GM21526 (cell line): ENCODE results near the gene BIRC7.

Experiments used
- ATAC-seq: cut with Tn5 transposase; IDR thresholded peaks from one replicate; pipeline ENCODE4 v1.9.1; 2021; ENCODE audit warnings: moderate library complexity; ENCODE audit not compliant: unreplicated experiment, low FRiP score

BIRC7 gene, protein sequence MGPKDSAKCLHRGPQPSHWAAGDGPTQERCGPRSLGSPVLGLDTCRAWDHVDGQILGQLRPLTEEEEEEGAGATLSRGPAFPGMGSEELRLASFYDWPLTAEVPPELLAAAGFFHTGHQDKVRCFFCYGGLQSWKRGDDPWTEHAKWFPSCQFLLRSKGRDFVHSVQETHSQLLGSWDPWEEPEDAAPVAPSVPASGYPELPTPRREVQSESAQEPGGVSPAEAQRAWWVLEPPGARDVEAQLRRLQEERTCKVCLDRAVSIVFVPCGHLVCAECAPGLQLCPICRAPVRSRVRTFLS

GRCh38 chr20:63235399-63235983, at the start of gene BIRC7:
TSS of gene BIRC7 (plus strand) at chr20:63235905. CDS start at chr20:63236097, 192 bp downstream.
- ATAC-seq, result no peak

GRCh38 chr20:63186084-63186483, 49.6 kb upstream of the BIRC7 start:
- no peak for ATAC-seq

DNA sequence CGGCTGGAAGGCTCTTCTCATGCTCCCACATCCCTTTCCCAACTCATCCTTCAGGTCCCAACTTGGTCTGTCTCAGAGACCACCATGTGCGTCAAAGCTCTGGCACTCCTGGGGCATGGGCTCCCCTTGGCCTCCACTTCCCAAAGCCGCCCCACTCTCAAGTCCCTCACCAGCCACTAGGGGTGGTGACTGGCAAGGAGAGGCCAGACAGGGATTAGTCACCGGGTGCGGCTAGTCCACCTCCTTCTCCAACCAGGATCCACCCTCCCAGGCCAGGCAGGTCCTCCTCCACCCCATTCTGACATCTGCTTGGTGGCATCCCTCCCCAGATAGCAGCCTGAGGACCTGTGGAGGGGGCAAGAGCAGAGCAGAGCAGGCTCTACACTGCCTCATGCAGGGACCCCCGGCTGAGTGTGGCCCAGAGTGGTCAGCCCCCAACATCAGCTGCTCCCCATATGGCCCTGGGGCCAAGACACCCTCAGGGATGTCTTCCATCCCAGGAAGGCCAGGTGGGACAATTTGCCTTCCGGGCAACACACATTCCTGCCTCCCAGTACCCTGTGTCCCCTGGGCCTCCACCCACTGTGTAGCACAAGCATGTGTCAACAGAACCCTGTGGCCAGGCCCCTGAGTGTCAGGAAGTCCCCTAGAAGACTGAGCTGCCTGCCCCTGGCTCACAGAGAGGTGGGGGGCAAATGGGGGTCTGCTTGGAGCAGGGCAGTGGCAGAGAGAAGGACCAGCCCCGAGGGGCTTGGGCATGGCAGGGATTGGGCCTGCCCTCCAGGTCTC, 49.0 kb upstream of the BIRC7 start:
- ATAC-seq, result no peak

- ATAC-seq, result no peak
Observed at GRCh38 chr20:63187338-63188158, 48.2 kb upstream of the BIRC7 start.

- no peak for ATAC-seq
Observed at GRCh38 chr20:63188159-63188442, 47.6 kb upstream of the BIRC7 start.

DNA sequence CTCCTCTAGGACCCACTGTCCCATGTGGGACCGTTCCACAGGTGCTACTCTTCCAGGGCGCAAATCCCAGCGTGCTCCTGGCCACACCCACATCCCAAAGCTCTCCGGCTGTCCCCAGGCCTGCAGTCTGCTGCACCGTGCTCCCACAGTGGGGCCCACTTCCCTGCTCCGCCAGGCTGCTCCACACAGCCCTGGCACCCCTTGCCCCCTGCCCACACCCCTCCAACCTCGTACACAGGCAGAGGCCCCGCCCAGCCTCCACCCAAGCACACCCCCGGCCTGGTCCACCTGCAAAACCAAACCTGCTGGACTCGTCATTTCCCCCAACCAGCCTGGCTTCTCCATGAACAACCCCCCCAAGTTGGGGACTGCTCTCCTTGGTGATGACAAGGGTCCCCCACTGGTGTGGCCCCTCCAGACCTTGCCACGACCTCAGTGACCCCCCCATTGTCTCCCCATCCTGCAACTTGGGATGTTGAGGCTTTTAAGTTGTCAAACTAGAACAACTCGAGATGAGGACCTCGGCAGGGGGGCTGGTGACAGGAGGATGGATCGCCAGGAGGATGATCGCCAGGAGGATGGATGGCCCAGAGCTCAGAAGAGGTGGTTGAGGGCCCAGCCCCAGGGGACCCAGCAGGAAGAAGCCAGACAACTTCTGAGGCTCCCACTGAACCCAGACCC, 46.9 kb upstream of the BIRC7 start:
- ATAC-seq, result no peak

GRCh38 chr20:63189322-63189642, 46.4 kb upstream of the BIRC7 start:
- ATAC-seq, result no peak

DNA sequence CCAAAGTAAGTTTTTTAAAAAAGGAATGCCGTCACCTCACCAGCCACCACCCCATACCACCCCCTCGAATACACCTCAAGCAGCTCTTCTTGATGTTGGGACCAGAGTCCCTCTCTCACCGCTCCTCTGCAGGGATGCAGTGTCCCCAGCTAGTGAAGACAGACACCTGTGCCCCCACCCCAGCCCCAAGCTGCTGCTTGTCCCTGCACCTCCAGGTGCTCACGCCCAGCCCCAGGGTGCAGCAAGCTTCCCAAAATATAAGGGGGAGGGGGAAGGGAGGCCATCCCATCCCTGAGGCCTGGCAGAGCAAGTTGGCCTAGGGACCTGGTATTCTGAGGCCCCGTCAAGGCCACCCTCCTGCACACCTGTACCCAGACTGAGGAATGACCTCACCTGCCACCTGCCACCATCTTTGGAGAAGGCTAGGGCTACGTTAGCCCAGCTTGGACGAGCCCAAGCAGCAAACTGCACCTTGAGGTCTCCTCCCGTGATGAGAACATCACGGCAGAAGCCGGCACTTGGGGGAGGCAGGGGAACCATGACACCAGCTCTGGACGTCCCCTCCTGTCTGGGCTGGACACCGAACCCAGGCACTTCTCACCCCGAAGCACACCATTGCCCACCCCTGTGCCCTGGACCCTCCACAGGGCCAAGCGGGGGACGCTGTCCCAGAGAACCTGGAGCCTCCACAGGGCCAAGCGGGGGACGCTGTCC, 45.7 kb upstream of the BIRC7 start:
- no peak for ATAC-seq

DNA sequence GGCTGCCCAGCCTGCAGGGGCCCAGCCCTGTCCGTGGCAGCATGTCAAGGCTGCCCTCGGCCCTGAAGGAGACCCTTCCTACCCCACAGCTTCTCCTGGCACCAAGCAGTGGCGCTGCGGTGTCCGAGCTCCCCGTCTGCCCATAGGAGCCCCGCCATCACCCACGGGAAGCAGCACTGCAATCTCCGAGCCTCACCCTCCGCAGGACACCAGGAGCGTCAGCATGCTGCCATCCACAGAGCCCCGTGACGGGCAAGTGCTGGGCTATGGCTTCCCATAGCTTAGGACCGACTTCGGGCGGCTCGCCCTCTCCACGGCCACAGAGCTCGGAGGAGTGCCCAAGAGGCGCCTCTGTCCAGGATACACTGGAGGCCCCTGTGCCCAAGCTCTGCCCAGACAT, 44.9 kb upstream of the BIRC7 start:
- ATAC-seq, result no peak

GRCh38 chr20:63191400-63191799, 44.3 kb upstream of the BIRC7 start:
- no peak for ATAC-seq

DNA sequence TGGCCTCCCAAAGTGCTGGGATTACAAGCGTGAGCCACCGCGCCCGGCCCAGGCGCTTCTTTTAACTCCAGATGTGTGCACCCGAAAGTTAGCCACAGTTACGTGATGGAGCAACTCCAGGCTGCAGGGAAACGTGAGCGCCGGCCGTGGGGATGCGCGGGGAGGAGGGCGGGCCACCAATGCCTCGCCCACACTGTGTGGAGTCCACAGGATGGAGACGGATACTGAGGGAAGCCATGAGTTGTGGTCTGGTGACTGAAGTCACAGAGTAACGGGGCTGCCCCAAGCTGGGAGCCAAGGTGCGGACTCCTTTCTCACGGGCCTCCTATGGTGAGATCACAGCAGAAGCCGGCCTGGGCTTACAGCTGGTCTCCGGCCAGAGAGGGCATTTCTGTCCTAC, 43.0 kb upstream of the BIRC7 start:
- ATAC-seq, result no peak

- no peak for ATAC-seq
Observed at GRCh38 chr20:63194007-63194796, 41.5 kb upstream of the BIRC7 start.

DNA sequence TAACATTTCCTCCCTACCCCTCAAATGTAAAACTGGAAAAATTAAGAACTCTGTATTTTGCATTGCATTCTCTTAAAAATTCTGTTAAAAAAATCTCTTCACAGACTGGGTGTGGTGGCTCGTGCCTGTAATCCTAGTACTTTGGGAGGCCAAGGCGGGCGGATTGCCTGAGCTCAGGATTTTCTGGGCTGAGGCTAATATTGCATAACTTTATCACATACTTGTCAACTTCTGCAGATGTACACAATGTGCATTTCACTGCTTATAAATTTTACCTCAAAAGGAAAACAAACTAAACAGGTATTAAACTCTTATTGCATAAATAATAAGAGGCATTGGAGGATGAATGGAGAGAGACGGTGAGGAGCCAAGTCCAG, 40.9 kb upstream of the BIRC7 start:
- ATAC-seq, result no peak

GRCh38 chr20:63196768-63197470, 38.8 kb upstream of the BIRC7 start:
- ATAC-seq, result no peak

DNA sequence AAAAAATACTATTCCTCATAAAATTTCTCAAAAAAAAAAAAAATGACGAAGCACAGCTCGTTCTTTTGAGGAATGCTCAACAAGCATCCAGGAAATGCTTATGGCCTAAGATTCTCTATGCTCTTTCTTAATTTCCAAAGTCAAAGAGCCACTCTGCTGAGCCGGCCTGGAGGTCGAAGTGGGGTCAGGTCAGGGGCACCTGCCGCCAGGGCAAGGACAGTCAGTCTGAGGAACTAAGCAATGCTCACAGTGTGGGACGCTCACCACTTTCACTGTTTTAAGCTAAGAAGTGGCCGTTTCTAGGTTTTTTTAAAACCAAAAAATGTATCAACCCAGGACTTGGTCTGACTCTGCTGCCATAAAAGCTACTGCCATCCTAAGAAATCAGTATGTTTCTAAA, 37.1 kb upstream of the BIRC7 start:
- no peak for ATAC-seq

DNA sequence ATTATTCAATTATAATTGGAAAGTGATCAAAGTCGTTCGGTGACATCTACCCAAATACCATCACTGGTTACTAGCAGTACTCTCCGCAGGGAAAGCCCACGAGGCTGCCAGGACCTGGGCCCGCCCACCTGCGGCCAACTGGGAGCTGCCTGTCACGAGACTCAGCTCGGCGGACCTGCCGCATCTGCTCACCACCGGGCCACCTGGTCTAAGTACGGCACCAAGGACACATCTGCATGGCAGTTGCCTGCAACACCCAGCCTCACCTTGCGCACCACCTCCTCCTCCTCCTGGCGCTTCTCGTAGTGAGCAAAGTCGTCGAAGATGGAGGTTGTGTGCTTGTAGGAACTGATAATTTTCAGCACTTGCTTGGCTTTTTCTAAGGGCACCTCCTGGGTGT, 33.7 kb upstream of the BIRC7 start:
- ATAC-seq, result no peak

DNA sequence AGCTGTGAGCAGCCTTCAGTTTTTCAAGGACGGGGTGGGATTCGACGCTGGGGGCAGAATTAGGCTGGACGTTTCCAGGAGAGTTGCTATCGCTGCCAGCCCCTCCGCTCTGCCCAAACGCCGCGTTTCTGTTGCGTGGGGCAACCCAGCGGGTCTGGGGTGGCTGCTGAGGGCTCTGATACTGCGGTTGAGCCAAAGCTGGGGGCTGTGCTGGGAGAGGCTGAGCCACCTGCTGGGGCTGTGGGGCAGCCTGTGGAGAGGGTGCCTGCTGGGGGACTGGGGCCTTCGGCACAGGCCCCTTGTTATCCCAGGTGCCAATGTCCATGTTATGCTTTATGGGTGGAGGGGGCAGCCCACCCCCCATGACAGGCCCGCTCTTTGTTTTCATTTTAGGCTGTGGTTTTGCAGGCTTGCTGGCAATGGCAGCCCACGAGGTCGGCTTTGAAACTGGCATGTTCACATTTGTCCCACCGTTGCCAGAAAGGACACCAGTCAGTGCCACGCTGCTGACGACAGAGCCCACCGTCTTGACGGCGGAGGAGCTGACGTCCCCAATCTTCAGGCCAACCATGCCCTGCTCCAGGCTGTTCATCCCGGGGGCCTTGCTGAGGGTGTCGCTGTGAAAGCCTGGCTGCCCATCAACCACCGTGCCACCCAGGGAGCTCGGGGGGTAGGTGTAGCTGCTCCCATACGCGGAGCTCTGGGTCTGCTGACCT, 32.7 kb upstream of the BIRC7 start:
- ATAC-seq, result no peak

GRCh38 chr20:63204362-63204761, 31.3 kb upstream of the BIRC7 start:
- ATAC-seq, result no peak
